GM18951 (cell line): ENCODE measurements around the gene GALNTL6.
"Not testable (repeated sequence)": the region's sequence is repeated elsewhere in the genome, so short reads cannot be mapped to it uniquely, and the experiment has no call there.

ENCODE experiments used
- POLR2A ChIP-seq: IDR thresholded peaks from 4 replicates; pipeline ENCODE4 v1.6.1; 2011; ENCODE audit warnings: mild to moderate bottlenecking; ENCODE audit not compliant: insufficient read length, insufficient read depth; ENCODE audit errors: extremely low read depth
- in situ Hi-C: fragments of 300-500 bp; cut with MboI; formaldehyde crosslinking; loops from one replicate; pipeline ENCODE4 v1.12.0; 2022; ENCODE audit warnings: low sequenced_read_pairs, mixed read lengths, inconsistent platforms; ENCODE audit not compliant: unreplicated experiment

GALNTL6 gene

DNA sequence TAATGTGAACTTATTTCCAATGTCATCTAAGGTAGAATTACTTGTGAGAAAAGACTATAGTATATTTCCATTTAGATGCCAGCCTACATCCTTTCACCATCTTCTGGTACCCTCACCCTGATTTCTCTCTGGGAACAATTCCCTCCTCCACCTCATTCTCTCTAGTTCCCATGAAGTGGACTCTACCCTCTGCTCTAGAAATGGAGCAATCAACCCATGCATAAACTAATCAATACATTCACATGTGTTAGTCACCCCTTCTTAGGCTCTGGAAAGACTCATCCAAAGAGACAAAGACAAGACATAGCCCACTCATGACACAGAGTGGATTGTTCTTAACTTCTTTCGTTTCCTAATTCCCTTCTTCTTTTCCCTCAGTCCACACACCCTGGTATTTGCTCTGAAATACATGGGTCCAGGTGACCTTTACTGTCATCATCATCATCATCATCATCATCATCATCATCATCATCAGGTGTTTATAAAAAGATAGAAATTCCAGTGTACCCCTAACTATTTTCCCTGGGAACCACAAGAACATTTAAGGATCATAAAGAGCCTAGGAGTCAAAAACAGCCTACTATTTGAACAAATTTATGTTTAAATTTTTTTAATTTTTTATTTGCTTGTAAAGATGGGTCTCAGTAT lies 1056.5 kb downstream of the GALNTL6 start:
- in situ Hi-C loops = no loop called here
- TF ChIP-seq POLR2A = no peak

DNA sequence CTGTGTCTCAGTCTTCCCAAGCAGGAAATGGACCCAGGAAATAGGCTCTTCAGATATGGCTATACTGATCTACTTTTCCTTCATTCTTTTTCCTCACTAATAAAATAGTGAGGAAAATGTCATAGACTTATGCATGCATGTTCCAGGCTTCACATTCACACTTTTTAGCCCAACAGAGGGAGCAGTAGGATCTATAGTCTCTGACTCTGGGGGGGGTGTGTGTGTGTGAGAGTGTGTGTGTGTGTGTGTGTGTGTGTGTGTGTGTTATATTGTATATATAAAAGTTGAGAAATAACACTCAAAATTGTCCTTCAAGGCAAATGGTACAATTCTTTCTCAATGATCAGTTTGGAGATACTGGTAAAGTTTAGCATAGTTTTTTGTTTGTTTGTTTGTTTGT lies 1058.2 kb downstream of the GALNTL6 start:
- in situ Hi-C loops = no loop called here
- no peak for TF ChIP-seq POLR2A

DNA sequence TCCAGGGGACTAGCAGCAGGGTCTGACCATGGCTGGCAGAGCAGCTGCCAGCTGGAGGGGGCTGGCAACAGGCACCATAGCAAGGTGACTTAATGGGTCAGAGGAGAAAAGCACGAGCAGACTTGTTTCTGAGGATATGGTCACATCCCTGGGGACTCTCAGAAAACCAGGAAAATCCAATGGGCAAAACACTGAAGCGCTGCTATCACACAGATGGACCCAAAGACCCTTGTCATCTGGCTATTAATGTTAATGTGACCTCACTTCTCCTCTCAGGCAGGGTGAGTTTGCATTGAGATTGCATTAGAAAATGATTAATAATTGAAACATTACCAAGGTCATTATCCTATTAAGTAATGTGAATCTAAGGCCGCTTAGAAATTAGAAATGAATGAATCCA lies 1061.7 kb downstream of the GALNTL6 start:
- in situ Hi-C loops = no loop called here

DNA sequence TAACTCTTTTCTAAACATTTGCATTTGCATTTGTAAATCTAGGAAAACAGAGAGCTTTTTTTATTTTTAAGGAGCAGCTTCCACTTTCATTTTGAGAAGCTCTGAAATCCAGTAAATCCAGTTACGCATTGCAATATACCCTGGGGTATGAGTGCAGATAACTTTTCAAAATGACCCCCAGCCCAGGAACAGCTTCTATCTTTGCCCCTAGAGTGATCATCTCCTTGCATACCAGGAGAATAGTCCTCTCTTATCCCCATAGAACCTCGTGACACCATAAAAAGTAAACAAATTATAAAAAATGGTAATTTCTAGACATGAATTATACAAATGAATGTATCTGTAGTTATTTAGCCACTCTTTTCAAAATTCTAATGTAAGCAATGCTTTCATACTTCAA lies 1063.2 kb downstream of the GALNTL6 start:
- TF ChIP-seq POLR2A = no peak
- in situ Hi-C loops = no loop called here

More for the DNA sequence above, 1061.7 kb downstream of the GALNTL6 start:
- no peak for TF ChIP-seq POLR2A

DNA sequence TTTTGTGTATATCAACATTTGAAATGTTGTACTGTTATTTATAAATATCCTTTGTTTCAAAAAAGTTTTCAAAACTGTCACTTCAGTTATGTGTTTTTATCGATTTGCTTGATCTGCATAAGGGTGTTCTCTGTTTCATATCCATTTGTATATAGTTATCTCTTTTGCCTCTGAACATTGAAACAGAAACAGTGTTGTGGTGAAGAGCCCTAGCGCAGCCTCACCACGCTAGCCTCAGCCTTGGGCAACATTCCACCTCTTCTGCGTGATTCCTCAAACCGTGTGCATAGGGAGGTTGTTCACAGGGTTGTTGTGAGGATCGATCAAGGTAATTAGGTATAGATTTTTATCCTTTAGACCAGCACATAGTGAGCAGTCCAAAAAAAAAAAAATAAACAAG lies 1068.4 kb downstream of the GALNTL6 start:
- in situ Hi-C loops = no loop called here
- no peak for TF ChIP-seq POLR2A

DNA sequence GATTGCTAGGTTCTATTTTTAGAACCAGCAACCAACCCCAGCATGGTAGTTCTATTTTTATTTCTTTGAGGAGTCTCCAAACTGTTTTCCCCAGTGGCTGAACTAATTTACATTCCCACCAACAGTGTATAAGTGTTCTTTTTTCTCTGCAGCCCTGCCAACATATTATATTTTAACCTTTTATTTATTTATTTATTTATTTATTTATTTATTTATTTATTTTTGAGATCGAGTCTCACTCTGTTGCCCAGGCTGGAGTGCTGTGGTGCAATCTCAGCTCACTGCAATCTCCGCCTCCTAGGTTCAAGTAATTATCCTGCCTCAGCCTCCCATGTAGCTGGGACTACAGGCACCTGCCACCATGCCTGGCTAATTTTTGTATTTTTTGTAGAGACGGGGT lies 1074.2 kb downstream of the GALNTL6 start:
- in situ Hi-C loops = not testable (repeated sequence)

DNA sequence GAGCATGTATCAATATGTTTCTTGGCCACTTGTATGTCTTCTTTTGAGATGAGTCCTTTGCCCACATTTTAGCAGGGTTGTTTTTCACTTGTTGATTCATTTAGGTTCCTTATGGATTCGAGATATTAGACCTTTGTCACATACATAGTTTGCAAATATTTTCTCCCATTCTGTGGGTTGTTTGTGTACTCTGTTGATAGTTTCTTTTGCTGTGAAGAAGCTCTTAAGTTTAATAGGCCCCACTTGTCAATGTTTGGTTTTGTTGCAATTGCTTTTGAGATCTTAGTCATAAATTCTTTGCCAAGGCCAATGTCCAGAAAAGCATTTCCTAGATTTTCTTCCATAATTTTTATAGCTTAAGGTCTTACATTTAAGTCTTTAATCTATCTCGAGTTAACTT lies 1074.8 kb downstream of the GALNTL6 start:
- in situ Hi-C loops = no loop called here
- TF ChIP-seq POLR2A = no peak

DNA sequence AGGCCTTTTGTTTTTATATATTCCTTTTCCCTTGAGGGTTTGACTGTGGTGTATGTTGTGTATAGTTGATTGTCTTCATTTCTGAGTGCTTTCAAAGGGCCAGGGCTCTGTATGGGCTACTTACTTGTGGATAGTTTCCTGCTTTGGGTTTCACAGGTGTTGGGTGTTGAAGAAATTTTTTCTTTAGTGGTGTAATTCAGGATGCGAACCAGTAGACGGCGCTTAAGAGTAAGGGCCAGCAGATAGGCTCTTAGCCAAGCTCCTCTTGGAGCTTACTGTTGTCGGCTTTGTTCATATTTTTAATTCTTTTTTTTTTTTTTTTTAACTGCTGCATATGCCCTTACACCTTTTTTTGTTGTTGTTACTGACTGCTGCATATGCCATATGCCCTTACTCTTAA lies 1079.1 kb downstream of the GALNTL6 start:
- in situ Hi-C loops = no loop called here
- TF ChIP-seq POLR2A = no peak

DNA sequence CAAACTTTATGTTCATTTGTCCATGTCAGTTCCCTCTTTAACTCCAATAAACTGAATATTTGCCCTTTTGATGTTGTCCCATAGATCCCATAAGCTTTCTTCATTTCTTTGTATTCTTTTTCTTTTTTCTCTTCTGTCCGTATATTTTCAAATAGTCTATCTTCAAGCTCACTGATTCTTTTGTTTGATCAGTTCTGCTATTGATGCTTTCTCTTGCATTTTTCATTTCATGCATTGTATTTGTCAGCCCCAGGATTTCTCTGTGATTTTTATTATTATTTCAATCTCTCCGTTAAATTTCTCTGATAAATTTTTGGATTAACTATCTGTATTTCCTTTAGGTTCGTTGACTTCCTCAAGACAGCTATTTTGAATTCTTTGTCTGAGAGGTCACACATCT lies 1082.5 kb downstream of the GALNTL6 start:
- in situ Hi-C loops = no loop called here
- no peak for TF ChIP-seq POLR2A

DNA sequence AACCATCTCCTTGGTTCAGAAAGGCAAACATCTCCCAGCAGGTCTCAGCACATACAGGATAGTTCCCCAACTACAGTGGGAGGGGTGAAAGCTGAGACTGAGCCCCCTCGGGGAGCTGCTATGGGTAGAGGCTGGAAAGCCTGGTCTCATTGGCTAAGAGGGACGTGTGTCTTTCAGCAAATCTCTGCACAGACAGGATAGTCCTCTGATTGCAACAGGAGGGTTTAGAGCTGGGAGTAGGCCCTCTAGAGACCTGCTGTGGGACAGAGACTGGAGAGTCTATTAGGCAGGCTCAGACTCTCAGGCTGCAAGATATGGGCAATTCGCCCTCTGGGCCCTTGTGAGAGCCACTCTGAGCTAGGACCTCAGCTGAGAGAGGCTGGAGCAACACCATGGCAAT lies 1083.8 kb downstream of the GALNTL6 start:
- in situ Hi-C loops = no loop called here
- no peak for TF ChIP-seq POLR2A

DNA sequence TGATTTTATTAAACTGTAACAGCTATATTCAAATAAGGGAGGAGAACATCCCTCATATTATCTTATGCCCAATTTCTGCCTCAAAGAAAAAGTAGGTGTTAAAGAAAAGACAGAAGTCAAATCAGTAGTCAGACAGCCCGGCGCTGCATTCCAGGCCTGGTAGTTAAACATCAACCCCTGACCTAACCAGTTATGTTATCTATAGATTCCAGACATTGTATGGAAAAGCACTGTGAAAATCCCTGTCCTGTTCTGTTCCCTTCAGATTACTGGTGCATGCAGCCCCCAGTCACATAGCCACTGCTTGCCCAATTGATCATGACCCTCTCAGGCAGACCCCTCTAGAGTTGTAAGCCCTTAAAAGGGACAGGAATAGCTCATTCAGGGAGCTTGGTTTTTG lies 1085.5 kb downstream of the GALNTL6 start:
- in situ Hi-C loops = no loop called here
- TF ChIP-seq POLR2A = no peak

DNA sequence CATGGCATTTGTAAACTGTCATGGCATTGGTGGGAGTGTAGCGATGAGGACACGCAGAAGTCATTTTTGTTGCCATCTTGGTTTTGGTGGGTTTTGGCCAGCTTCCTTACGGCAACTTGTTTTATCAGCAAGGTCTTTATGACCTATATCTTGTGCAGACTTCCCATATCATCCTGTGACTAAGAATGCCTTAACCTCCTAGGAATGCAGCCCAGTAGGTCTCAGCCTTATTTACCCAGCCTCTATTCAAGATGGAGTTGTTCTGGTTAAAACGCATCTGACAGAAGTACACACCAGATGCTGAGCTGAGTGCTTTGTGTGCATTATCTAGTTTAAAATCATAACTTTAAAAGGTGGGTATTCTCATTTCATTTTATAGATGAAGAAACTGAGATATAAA lies 1086.7 kb downstream of the GALNTL6 start:
- in situ Hi-C loops = no loop called here
- no peak for TF ChIP-seq POLR2A

DNA sequence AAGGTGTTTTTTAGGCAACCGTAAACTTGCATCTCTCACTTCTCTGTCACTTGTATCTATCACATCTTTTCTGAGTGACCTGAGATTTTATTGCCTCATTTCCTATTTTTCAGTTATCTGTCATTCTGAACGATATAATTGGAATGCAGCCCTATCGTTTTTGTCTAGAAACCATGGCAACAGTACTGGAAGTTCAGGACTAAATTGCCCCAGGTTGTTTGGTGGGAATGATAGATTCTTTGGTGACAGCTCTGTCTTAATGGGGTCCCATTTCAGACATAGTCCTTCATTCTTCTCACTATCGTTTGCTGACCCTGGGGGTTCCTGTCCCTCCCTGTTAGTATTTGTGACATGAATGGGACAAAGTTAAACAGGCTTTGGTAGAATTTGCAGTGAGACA lies 1087.7 kb downstream of the GALNTL6 start:
- in situ Hi-C loops = no loop called here
- TF ChIP-seq POLR2A = no peak

DNA sequence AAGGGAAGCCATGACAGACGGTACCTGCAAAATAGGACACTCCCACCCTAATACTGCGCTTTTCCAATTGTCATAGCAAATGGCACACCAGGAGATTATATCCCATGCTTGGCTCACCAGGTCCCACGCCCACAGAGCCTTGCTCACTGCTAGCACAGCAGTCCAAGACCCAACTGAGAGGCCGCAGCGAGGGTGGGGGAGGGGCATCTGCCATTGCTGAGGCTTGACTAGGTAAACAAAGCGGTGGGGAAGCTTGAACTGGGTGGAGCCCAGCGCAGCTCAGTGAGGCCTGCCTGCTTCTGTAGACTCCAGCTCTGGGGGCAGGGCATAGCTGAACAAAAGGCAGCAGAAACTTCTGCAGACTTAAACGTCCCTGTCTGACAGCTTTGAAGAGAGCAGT lies 1099.3 kb downstream of the GALNTL6 start:
- in situ Hi-C loops = not testable (repeated sequence)

DNA sequence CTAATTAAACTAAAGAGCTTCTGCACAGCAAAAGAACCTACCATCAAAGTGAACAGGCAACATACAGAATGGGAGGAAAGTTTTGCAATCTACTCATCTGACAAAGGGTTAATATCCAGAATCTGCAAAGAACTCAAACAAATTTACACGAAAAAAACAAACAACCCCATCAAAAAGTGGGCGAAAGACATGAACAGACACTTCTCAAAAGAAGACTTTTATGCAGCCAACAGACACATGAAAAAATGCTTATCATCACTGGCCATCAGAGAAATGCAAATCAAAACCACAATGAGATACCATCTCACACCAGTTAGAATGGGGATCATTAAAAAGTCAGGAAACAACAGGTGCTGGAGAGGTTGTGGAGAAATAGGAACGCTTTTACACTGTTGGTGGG lies 1104.2 kb downstream of the GALNTL6 start:
- in situ Hi-C loops = not testable (repeated sequence)
